Measurements from ENCODE around the gene OSBPL10.

Gene OSBPL10

DNA sequence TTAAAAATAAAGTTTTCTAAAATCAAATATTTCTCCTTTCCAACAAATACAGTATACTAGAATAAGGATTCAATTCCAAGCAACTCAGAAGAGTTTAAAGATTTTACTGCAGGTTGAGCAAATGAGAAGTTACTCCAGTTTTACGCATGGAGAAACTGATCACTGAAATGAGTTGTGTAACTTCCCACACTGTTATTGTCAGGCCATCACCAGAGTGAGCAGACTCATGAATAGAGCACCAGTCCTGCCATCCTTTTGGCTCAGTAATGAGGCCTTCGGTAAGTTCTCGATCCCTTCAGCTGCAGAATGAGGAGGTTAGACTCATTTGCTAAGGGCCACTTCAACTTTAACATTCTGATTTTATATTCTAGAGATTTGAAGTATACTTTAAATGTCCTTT, 48.1 kb downstream of the OSBPL10 start:
- no peak overlapping the region for H3K27ac ChIP-seq

GRCh38 chr3:31929826-31930502, 51.1 kb downstream of the OSBPL10 start:
- Histone ChIP-seq H3K4me3 (no peak overlapping the region), H3K27ac (no peak overlapping the region)

More for the DNA sequence above, 48.1 kb downstream of the OSBPL10 start:
- H3K4me3 ChIP-seq, result no peak overlapping the region

DNA sequence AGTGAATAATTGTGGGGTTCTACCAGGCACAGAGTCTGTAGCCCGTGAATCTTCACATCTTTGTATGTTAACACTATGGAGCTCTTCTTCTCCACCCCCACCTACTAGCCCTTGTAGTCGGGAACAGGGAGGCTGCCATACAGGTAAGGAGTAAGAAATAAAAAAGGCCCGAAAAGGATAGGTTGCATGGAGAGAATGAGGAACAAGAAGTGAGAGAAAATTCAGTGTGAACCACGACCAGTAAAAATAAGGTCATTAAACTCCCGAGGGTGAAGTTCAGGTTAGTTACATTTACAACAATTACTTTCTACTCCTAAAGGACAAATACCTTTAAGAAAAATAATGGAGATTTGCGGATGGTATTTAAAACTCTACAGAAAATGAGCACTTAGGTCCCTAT, 53.3 kb downstream of the OSBPL10 start:
- Histone ChIP-seq H3K4me3 (no peak overlapping the region), H3K27ac (peak overlapping the region in 2 of 21 experiments; percentile 17 to 49)

DNA sequence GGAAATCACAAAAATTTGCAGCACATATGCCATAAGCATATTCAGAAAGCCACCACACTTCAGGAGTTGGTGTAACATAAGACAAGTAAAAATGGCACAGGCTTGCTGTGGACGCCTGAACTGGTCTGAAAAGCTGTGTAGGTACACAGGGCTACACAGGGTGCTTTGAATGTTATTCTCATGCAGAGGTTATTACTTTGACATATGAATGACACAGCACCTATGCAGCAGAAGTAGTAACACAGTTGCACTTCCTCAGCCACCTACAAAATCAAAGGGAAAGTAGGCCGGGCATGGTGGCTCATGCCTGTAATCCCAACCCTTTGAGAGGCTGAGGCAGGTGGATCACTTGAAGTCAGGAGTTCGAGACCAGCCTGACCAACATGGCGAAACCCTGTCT, 54.5 kb downstream of the OSBPL10 start:
- no peak overlapping the region for H3K4me3 ChIP-seq
- no peak overlapping the region for H3K27ac ChIP-seq

DNA sequence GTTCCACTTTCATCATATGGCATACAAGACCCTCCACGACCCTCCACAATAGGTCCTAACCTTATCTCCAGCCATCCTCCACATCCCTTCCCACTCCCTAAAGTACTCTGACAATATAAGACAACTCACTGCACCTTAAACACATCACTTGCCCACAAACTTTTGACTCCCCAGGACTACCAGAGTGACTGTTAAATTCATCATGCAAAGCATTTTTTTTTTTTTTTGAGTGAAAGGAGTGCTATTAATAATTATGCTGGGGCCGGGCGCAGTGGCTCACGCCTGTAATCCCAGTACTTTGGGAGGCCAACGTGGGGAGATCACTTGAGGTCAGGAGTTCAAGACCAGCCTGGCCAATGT, 55.8 kb downstream of the OSBPL10 start:
- no peak overlapping the region for H3K4me3 ChIP-seq
- H3K27ac ChIP-seq, result no peak overlapping the region

DNA sequence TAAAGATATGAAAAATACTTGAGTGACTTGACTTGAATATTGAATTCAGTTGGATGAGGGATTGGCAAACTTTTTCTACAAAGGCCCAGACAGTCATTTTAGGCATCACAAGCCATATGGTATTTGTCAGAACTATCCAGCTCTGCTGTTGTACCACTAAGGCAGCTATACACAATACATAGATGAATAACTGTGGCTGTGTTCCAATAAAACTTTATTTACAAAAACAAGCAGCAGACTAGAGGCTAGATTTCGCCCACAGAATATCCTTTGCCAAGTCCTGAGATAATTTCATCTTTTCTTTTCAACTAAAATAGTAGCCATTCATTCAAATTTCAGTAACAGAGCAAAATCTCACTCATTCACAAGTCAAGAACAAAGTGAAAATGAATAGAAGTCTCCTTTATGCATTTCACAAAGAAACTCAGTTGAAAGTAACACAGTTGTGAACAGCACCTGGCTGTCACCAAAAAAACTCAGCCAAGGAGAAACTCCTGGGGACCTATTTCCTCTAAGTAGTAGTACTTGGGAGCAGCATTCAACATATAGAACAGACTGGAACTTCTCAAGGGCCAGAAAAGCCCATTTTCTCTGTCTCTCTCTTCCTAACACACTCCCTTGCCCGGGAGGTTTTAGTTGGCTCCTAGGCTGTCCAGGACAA, 56.3 kb downstream of the OSBPL10 start:
- Histone ChIP-seq H3K27ac (no peak overlapping the region), H3K4me3 (no peak overlapping the region)

DNA sequence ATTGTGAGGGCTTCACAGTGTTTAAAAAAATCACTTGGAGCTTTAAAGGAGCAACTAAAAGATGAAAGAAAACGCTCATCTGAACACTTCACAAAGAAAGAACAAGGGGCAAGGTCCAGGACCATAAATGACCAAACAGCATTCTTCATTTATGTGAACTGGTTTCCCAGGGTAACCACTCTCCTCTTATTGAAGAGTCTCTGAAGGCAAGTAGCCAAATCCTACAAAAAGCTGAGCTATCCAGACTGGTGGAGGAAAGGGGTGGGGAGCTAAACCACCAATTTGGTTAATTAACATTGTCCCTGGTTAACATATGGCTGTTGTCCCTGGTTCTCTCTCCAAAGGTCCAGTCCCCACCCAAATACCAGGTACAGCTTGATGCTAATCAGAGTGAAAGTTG, 58.1 kb downstream of the OSBPL10 start:
- Histone ChIP-seq H3K27ac (no peak overlapping the region), H3K4me3 (no peak overlapping the region)

- H3K27ac ChIP-seq, result no peak overlapping the region
- H3K4me3 ChIP-seq, result no peak overlapping the region
Observed at GRCh38 chr3:31921837-31922236, 59.2 kb downstream of the OSBPL10 start.

- H3K4me3 ChIP-seq, result no peak overlapping the region
- H3K27ac ChIP-seq, result no peak overlapping the region
Observed at GRCh38 chr3:31920310-31920709, 60.8 kb downstream of the OSBPL10 start.

DNA sequence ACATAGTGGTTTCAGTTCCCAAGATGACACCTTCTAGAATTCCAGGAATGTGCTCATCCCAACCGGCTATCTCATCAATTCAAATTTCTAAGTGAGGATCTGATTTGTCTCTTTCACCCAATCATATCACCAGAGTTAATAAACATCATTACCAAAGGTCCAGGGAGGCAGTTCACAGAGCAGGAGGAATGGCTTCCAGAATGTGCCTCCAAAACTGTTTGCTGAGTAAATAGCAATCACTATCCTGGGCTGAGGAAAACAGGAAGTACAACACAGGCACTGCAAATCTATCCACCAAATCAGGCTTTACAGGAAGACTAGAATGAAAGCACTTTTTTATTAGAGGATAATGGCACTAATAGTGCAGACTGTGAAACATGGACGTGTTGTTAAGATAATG, 61.5 kb downstream of the OSBPL10 start:
- Histone ChIP-seq H3K27ac (no peak overlapping the region), H3K4me3 (no peak overlapping the region)

GRCh38 chr3:31918179-31919150, 62.6 kb downstream of the OSBPL10 start:
- Histone ChIP-seq H3K4me3 (no peak overlapping the region), H3K27ac (peak overlapping the region in 4 of 21 experiments; percentile 28 to 50 (median 40))

GRCh38 chr3:31917303-31918005, 63.6 kb downstream of the OSBPL10 start:
- H3K27ac ChIP-seq, result peak overlapping the region in 4 of 21 experiments; percentile 39 to 54 (median 48)

DNA sequence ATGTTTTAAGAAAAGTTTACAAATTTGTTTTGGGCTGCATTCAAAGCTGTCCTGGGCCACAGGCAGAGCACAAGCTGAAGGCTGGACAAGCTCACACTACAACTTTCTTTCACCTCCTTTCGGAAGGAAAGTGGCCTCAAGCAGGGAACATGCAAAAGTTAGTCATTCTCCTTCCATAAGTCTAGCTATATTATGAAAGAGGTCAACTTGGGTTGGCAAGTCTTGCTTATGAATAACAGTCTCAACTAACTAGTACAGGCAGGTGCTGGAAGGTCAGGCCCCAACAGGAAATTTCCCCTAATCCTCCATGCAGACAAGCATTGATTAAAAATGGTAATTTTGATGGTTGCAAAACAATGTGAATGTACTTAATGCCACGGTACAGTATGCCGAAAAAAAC, 69.4 kb downstream of the OSBPL10 start:
- no peak overlapping the region for H3K27ac ChIP-seq
- H3K4me3 ChIP-seq, result no peak overlapping the region

More at GRCh38 chr3:31917303-31918005, 63.6 kb downstream of the OSBPL10 start:
- H3K4me3 ChIP-seq, result no peak overlapping the region

- no peak overlapping the region for H3K27ac ChIP-seq
Observed at GRCh38 chr3:31911124-31911523, 69.9 kb downstream of the OSBPL10 start.

DNA sequence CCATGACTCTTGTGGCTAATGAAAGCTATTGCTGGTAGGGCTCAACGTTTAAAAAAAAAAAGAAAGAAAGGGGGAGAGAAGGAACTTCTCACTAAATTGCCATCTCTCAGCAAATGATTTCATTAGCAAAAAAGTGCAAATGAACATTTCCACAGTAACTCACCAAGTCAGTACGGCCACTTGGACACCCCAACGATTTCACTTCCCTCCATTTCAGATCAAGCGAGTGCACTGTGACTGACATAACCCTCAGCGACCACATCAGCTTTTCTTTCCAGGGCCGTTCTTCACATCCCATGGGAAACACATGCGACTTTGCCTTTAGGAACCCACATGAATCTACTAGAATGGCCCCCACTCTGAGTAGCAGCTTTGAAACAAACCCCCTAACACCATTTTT, 71.6 kb downstream of the OSBPL10 start:
- Histone ChIP-seq H3K4me3 (no peak overlapping the region), H3K27ac (no peak overlapping the region)

More at GRCh38 chr3:31911124-31911523, 69.9 kb downstream of the OSBPL10 start:
- no peak overlapping the region for H3K4me3 ChIP-seq

GRCh38 chr3:31908391-31909097, 72.5 kb downstream of the OSBPL10 start:
- H3K27ac ChIP-seq, result no peak overlapping the region
- no peak overlapping the region for H3K4me3 ChIP-seq

DNA sequence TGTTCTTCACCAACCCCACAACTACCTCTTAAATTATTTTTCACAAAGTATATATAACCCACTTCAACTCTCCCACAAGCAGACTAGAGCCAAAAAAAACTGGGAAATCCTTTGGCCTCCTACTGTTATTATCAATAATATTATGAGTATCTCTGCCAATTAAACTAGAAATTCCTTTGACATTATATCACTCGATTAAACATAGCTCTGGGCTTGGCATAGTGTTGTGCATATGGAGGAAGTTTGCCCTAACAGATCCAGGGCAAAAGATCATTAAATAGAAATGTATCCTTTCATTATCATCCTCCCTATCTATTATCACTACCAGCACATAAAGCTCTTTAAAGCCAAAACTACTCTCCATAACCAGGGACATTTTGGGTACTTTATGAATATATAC, 74.9 kb downstream of the OSBPL10 start:
- H3K4me3 ChIP-seq, result no peak overlapping the region

DNA sequence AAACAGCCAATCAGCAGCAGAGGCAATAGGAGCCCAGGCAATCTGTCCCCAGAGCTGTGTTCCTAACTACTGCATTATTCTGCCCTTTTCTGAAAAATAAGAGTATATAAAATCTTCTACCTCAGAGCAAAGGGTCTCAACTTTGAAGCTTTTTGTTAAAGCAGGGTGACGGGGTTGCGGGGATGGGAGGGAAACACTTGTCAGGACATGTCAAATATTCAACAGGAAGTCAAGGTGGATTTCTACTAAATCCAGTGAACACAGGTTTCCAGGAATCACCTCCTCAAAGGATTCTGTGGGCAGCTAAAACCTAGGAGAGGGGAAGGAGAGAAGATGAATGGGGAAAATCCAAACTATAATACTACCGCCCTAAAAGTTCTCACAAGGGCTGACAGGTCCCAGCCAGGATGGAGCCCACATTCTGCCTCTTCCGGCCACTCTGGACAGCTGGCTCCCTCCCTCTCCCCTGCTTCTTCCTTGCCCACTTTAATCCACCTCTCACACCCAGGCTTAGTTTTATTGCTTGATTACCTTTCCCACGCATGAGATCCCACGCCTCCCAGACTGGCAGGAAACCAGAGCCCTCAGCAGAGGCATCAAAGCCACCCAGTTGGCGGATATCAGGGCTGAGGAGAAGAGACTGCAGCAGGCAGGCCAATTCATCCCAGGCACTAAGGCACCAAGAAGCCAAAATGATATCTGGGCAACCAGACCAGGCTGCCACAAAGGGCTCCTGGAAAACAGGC, 77.2 kb downstream of the OSBPL10 start:
- Histone ChIP-seq H3K27ac (no peak overlapping the region), H3K4me3 (no peak overlapping the region)

More for the DNA sequence above, 74.9 kb downstream of the OSBPL10 start:
- H3K27ac ChIP-seq, result peak overlapping the region in 1 of 21 experiments; percentile 15
